ENCODE results near the gene WRAP53.

The WRAP53 gene

GRCh38 chr17:7712111-7712771 lies 24.0 kb downstream of the WRAP53 start:
- no peak for TF ChIP-seq ZFX (IDR thresholded peaks at IDR 0.05)
- H3K27ac ChIP-seq: no peak overlapping the region

- TF ChIP-seq CTCF (conservative IDR thresholded peaks at IDR 0.05) (no peak), ZFX (IDR thresholded peaks at IDR 0.05) (no peak)
Measured at GRCh38 chr17:7713782-7714181, 25.5 kb downstream of the WRAP53 start.

GRCh38 chr17:7714721-7715594 lies 26.7 kb downstream of the WRAP53 start:
- TF ChIP-seq ZFX (IDR thresholded peaks at IDR 0.05) (no peak), CTCF (conservative IDR thresholded peaks at IDR 0.05) (no peak)
- H3K27ac ChIP-seq: no peak overlapping the region

More at GRCh38 chr17:7713782-7714181, 25.5 kb downstream of the WRAP53 start:
- H3K27ac ChIP-seq: no peak overlapping the region

GRCh38 chr17:7715936-7716886 lies 27.9 kb downstream of the WRAP53 start:
- TF ChIP-seq ZFX (IDR thresholded peaks at IDR 0.05): no peak
- TF ChIP-seq CTCF (conservative IDR thresholded peaks at IDR 0.05): no peak
- H3K27ac ChIP-seq: peak overlapping the region; percentile 32

GRCh38 chr17:7716901-7717755 lies 28.9 kb downstream of the WRAP53 start, which contains the start of gene DNAH2:
Gene DNAH2, plus strand, starts transcription at chr17:7717744. Its CDS starts 1,991 bp downstream, at chr17:7719735.
- peak; percentile 85 for TF ChIP-seq CTCF (conservative IDR thresholded peaks at IDR 0.05)
- no peak for TF ChIP-seq ZFX (IDR thresholded peaks at IDR 0.05)
- H3K27ac ChIP-seq: peak within 1 kb of the TSS; percentile 32

GRCh38 chr17:7717756-7718350 lies 29.6 kb downstream of the WRAP53 start:
- TF ChIP-seq ZFX (IDR thresholded peaks at IDR 0.05) (no peak), CTCF (conservative IDR thresholded peaks at IDR 0.05) (no peak)
- peak overlapping the region; percentile 32; the same call in 1 of the 2 replicates for H3K27ac ChIP-seq

All from C4-2B (cell line).